Measurements from ENCODE around the gene TBC1D12.

TBC1D12 gene

DNA sequence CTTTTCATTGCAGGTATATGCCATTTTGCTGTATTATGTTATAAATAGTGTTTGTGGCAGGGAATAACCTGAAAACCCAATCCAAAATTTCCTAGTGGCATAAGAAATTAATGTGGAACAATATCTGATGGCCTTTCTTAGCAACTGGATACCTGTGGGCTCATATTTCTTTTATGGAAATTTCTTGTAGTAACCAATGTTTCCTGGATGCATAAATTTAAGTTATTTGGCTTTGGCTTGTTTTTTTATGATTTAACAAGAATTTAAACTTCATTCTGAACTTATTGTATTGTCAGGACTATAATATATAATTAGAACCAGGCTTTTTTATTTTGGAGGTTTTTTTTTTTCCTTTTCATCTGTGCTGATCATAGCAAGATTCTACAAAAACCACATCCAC lies 30.1 kb downstream of the TBC1D12 start:
- Histone ChIP-seq H3K4me2 (ENCODE audit: low read length) (no peak overlapping the region), H3K27me3 (ENCODE audit: low read depth, low read length) (no peaks in the 10 kb centered on the region), H3K27ac (ENCODE audit: low read length) (no peak overlapping the region), H3K79me2 (ENCODE audit: low read length) (peaks cover 23% of the 10 kb centered on the region), H3K4me1 (ENCODE audit: low read length) (no peaks in the 10 kb centered on the region), H4K20me1 (ENCODE audit: insufficient read depth, low read length) (0 out of 2 replicates have a peak, but pooled peaks cover 3% of the 10 kb centered on the region), H3K9me3 (ENCODE audit: insufficient read depth, low read length) (no peaks in the 10 kb centered on the region), H3K36me3 (replicated peaks; ENCODE audit: low read depth, low read length) (no peaks in the 10 kb centered on the region), H2AFZ (ENCODE audit: low read depth, low read length) (no peak overlapping the region), H3K9ac (ENCODE audit: low read length) (no peak overlapping the region), H3K4me3 (ENCODE audit: low read length) (no peak overlapping the region)
- TF ChIP-seq EZH2phosphoT487 (IDR thresholded peaks at IDR 0.05; ENCODE audit: low read depth), result no peak
- TF ChIP-seq, protein P1, sequence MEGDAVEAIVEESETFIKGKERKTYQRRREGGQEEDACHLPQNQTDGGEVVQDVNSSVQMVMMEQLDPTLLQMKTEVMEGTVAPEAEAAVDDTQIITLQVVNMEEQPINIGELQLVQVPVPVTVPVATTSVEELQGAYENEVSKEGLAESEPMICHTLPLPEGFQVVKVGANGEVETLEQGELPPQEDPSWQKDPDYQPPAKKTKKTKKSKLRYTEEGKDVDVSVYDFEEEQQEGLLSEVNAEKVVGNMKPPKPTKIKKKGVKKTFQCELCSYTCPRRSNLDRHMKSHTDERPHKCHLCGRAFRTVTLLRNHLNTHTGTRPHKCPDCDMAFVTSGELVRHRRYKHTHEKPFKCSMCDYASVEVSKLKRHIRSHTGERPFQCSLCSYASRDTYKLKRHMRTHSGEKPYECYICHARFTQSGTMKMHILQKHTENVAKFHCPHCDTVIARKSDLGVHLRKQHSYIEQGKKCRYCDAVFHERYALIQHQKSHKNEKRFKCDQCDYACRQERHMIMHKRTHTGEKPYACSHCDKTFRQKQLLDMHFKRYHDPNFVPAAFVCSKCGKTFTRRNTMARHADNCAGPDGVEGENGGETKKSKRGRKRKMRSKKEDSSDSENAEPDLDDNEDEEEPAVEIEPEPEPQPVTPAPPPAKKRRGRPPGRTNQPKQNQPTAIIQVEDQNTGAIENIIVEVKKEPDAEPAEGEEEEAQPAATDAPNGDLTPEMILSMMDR (IDR thresholded peaks at IDR 0.05; ENCODE audit: low read depth, low read length), result no peak

DNA sequence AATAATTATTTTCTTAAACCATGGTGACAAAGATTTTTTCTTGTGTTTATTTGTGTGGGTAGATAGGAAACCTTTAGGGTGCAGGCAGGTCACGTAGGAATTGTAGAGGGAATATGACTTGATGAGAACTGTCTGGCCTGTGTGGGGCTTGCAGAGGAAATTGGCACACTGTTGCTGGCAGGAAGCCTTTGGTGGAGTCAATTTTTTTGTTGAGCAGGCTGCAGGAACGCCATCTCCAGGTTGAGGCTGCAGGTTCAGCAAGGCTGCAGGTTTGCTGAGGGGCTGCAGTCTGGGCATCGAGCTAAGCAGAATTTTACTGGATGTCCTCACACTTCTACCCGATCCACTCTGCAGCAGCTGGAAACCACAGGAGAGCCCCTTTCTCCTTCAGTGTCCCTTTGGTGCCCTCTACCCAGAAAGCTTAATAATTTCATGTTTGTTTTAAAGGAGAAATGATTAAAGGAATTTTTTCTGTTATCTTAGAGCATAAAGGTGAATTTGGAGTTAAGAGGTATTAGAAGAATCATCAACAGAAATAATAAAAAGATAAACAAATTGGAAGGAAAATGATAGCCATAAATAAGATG lies 37.0 kb downstream of the TBC1D12 start:
- no peak overlapping the region for H3K4me3 ChIP-seq (ENCODE audit: low read length)
- no peaks in the 10 kb centered on the region for H3K4me1 ChIP-seq (ENCODE audit: low read length)
- no peaks in the 10 kb centered on the region for H3K36me3 ChIP-seq (replicated peaks; ENCODE audit: low read depth, low read length)
- H3K27me3 ChIP-seq (ENCODE audit: low read depth, low read length), result no peaks in the 10 kb centered on the region
- H3K9ac ChIP-seq (ENCODE audit: low read length), result no peak overlapping the region
- no peak overlapping the region for H3K4me2 ChIP-seq (ENCODE audit: low read length)
- no peaks in the 10 kb centered on the region for H3K9me3 ChIP-seq (ENCODE audit: insufficient read depth, low read length)
- H3K27ac ChIP-seq (ENCODE audit: low read length), result no peak overlapping the region
- TF ChIP-seq, protein P1 (IDR thresholded peaks at IDR 0.05; ENCODE audit: low read depth, low read length), result no peak
- TF ChIP-seq EZH2phosphoT487 (IDR thresholded peaks at IDR 0.05; ENCODE audit: low read depth), result no peak
- no peak overlapping the region for H2AFZ ChIP-seq (ENCODE audit: low read depth, low read length)
- no peaks in the 10 kb centered on the region; the same call in 1 of the 2 replicates for H4K20me1 ChIP-seq (ENCODE audit: insufficient read depth, low read length)
- H3K79me2 ChIP-seq (ENCODE audit: low read length), result peaks cover 19% of the 10 kb centered on the region

DNA sequence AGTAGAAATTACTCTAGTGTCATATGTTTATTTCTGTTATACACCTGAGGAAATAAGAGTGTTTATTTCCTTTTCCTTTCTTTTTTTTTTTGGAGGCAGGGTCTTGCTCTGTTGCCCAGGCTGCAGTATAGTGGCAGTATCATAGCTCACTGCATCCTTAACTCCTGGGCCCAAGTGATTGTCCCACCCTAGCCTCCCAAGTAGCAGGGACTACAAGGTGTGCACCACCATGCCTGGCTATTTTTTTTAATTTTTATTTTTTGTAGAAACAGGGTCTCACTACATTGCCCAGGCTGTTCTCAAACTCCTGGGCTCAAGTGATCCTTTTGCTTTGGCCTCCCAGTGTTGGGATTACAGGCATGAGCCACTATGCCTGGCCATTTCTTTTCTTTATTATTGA lies 37.8 kb downstream of the TBC1D12 start:
- Histone ChIP-seq H3K9me3 (ENCODE audit: insufficient read depth, low read length) (no peaks in the 10 kb centered on the region), H3K4me3 (ENCODE audit: low read length) (no peak overlapping the region), H3K27ac (ENCODE audit: low read length) (no peak overlapping the region), H3K79me2 (ENCODE audit: low read length) (peaks cover 15% of the 10 kb centered on the region), H2AFZ (ENCODE audit: low read depth, low read length) (no peak overlapping the region), H3K9ac (ENCODE audit: low read length) (no peak overlapping the region), H4K20me1 (ENCODE audit: insufficient read depth, low read length) (no peaks in the 10 kb centered on the region; the same call in 1 of the 2 replicates), H3K4me1 (ENCODE audit: low read length) (no peaks in the 10 kb centered on the region), H3K27me3 (ENCODE audit: low read depth, low read length) (no peaks in the 10 kb centered on the region), H3K4me2 (ENCODE audit: low read length) (no peak overlapping the region), H3K36me3 (replicated peaks; ENCODE audit: low read depth, low read length) (no peaks in the 10 kb centered on the region)
- TF ChIP-seq, protein P1 (IDR thresholded peaks at IDR 0.05; ENCODE audit: low read depth, low read length), result no peak
- TF ChIP-seq EZH2phosphoT487 (IDR thresholded peaks at IDR 0.05; ENCODE audit: low read depth), result no peak

DNA sequence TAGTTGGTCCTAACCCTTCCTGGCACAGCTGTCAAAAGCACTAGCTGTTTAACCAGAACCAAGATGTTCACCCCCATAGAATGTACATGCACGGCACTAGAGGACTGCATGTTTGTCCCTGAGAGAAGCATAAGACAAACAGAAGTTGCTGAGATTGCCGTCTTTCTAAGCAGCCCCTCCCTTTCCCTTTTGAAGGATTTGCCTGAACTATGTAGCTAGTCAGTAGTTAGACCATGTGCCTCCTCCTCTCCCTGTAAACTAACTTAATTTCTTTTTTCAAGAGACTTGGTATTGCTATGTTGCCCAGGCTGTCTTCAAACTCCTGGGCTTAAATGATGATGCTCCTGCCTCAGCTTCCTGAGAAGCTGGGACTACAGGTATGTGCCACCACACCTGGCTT lies 40.7 kb downstream of the TBC1D12 start:
- TF ChIP-seq, protein P1 (IDR thresholded peaks at IDR 0.05; ENCODE audit: low read depth, low read length), result no peak
- no peak for TF ChIP-seq EZH2phosphoT487 (IDR thresholded peaks at IDR 0.05; ENCODE audit: low read depth)
- Histone ChIP-seq H3K4me3 (ENCODE audit: low read length) (no peak overlapping the region), H3K36me3 (replicated peaks; ENCODE audit: low read depth, low read length) (no peaks in the 10 kb centered on the region), H3K4me1 (ENCODE audit: low read length) (peaks cover 5% of the 10 kb centered on the region), H3K9ac (ENCODE audit: low read length) (no peak overlapping the region), H2AFZ (ENCODE audit: low read depth, low read length) (no peak overlapping the region), H3K79me2 (ENCODE audit: low read length) (peaks cover 10% of the 10 kb centered on the region), H3K4me2 (ENCODE audit: low read length) (no peak overlapping the region), H4K20me1 (ENCODE audit: insufficient read depth, low read length) (no peaks in the 10 kb centered on the region; the same call in 1 of the 2 replicates), H3K9me3 (ENCODE audit: insufficient read depth, low read length) (no peaks in the 10 kb centered on the region), H3K27ac (ENCODE audit: low read length) (no peak overlapping the region), H3K27me3 (ENCODE audit: low read depth, low read length) (no peaks in the 10 kb centered on the region)
